AG04450 (cell line): Measurements from ENCODE around the gene GSG1. TPM values are rescaled to one million over a fixed set of nuclear protein-coding genes. Genes with fewer than 3 reads are reported as not detected.

Experiments
- CTCF ChIA-PET: fragments of 300-600, 350-600 bp; formaldehyde crosslinking; extraction: SDS; loops from one replicate; lab custom pipeline; 2022; ENCODE audit warnings: antibody characterized with exemption, inconsistent platforms; lab: Charles Lee
- POLR2A ChIA-PET: fragments of 350-600 bp; formaldehyde crosslinking; extraction: SDS; loops from one replicate; lab custom pipeline; 2021; ENCODE audit warnings: antibody characterized with exemption, inconsistent platforms; lab: Yijun Ruan, JAX
- DNase-seq: peaks from one replicate; pipeline ENCODE4 v3.0.0-alpha.2; 2011; ENCODE audit warnings: low read depth, low spot score
- H3K27ac ChIP-seq: one replicate; pipeline ENCODE4 v1.5.1; 2012; ENCODE audit warnings: low read depth, low read length, control low read depth
- H3K27me3 ChIP-seq: one replicate; pipeline ENCODE4 v1.6.0; 2012; ENCODE audit warnings: low read length; ENCODE audit not compliant: control insufficient read depth, insufficient read depth
- H3K4me3 ChIP-seq: 2 replicates; pipeline ENCODE4 v1.5.1; 2011; ENCODE audit warnings: mild to moderate bottlenecking, low read depth, low read length, control low read depth
- H3K9me3 ChIP-seq: 2 replicates; pipeline ENCODE4 v1.5.1; 2012; ENCODE audit warnings: low read length; ENCODE audit not compliant: control insufficient read depth, insufficient read depth
- polyA plus RNA-seq: library from polyadenylated mRNA; depleted of rRNA; stranded (reverse); fragments of >200 nt; gene quantifications from 2 replicates; pipeline ENCODE4 v1.2.3, GENCODE V29; 2011
- TF ChIP-seq, protein P1 (sequence below): IDR thresholded peaks from 2 replicates; pipeline ENCODE4 v1.5.1; 2011; ENCODE audit warnings: low read depth, low read length, control low read depth, inconsistent platforms

Gene GSG1
- polyA plus RNA-seq, 1 experiment, result 1.6 TPM

DNA sequence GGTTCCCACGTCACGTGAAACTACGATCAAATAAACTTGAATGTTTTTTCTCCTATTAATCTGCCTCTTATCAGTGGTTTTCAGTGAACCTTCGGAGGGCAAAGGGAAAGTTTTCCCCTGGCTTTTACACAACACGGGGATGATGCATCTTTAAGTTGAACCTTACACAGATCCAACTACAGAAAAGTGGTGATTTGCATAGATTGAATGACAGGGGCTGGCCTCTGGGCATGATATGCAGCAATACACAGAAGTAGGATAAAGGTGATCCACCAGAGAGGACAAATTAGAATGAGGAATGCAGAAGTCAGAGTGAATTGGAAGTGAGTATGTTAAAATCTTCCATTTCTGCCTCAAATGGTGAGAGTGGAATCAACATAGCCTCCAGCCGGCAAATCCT, 11.6 kb downstream of the GSG1 start:
- H3K27ac ChIP-seq, result no peak overlapping the region
- ChIA-PET POLR2A (no interaction called here), CTCF (no interaction called here)
- TF ChIP-seq, protein P1, sequence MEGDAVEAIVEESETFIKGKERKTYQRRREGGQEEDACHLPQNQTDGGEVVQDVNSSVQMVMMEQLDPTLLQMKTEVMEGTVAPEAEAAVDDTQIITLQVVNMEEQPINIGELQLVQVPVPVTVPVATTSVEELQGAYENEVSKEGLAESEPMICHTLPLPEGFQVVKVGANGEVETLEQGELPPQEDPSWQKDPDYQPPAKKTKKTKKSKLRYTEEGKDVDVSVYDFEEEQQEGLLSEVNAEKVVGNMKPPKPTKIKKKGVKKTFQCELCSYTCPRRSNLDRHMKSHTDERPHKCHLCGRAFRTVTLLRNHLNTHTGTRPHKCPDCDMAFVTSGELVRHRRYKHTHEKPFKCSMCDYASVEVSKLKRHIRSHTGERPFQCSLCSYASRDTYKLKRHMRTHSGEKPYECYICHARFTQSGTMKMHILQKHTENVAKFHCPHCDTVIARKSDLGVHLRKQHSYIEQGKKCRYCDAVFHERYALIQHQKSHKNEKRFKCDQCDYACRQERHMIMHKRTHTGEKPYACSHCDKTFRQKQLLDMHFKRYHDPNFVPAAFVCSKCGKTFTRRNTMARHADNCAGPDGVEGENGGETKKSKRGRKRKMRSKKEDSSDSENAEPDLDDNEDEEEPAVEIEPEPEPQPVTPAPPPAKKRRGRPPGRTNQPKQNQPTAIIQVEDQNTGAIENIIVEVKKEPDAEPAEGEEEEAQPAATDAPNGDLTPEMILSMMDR, result no peak
- H3K4me3 ChIP-seq, result no peak overlapping the region
- no peaks in the 10 kb centered on the region for H3K9me3 ChIP-seq
- no peak for DNase-seq
- no peaks in the 10 kb centered on the region for H3K27me3 ChIP-seq

DNA sequence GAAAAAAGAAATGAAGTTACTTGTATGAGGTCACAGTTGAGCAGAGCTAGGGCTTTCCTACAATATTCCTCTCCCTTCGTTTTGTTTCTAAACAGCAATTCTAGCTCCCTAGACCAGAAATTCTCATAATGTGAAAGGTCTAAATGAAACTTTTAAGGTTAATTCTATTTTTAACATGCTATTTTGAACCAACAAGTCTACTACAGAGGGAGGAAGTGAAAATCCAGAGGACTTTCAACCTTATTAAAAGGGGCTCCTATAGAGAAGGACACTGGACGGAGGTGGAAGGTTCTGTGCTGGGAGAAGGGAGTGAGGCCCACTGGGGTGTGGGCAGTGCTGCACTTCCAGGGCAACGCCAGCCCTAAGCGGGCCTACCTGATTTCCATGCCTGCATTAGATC, 13.4 kb downstream of the GSG1 start:
- POLR2A ChIA-PET, result no interaction called here
- H3K9me3 ChIP-seq, result no peaks in the 10 kb centered on the region
- no peak overlapping the region for H3K27ac ChIP-seq
- no peak for DNase-seq
- CTCF ChIA-PET, result no interaction called here
- no peaks in the 10 kb centered on the region for H3K27me3 ChIP-seq
- TF ChIP-seq, protein P1, result no peak
- H3K4me3 ChIP-seq, result no peak overlapping the region

DNA sequence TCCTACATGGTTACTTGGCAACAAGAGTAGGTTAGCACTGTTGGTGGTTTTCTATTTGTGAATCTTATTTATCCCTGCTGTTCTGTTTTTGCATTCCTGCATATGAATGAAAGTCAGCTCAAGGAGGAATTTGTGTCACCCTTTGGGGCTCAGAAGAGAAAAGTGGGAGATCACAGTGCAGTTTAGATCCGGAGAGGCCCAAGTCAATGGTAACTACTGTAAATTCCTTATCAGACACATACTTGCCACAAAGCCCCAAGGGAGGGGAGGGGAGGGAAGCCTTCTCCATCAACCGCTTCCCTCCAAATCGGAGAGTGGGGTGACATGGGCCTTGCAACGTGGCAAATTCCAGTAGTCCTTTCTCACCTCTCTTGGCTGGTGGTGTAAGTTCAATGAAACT, 15.0 kb downstream of the GSG1 start:
- Histone ChIP-seq H3K27me3 (no peaks in the 10 kb centered on the region), H3K4me3 (no peak overlapping the region), H3K27ac (no peak overlapping the region), H3K9me3 (no peaks in the 10 kb centered on the region)
- POLR2A ChIA-PET, result no interaction called here
- TF ChIP-seq, protein P1, result no peak
- no peak for DNase-seq
- CTCF ChIA-PET, result interaction anchor here (0.8 to 1.7 kb wide), 3 partner anchors 64 to 123 kb away, joined by 3 to 8 read pairs (median 4); no protein-coding TSS in a partner anchor

DNA sequence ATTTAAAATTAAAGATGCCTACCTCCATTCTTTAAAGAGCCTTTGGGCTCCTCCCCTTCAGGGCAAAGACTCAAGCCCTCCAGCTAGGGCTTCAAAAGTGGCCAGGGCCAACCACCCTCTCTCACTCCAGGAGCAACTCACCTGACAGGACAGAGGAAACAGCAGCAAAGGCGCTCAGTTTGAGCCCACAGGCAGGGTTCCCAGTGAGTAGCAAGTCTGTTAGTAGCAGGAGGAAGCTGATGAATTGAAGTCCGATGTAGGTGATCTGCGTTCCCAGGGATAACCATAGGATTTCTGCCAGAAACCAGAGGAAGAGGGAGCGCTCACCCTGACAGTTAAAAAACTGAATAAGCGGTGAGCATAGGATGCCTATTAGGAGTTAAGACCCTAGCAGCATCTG, 15.7 kb downstream of the GSG1 start:
- Histone ChIP-seq H3K4me3 (no peak overlapping the region), H3K27ac (no peak overlapping the region), H3K27me3 (no peaks in the 10 kb centered on the region), H3K9me3 (no peaks in the 10 kb centered on the region)
- DNase-seq, result no peak
- TF ChIP-seq, protein P1, result no peak
- ChIA-PET POLR2A (no interaction called here), CTCF (interaction anchor here (0.6 to 1.7 kb wide), 5 partner anchors 64 to 168 kb away, joined by 3 to 8 read pairs (median 3); no protein-coding TSS in a partner anchor)

DNA sequence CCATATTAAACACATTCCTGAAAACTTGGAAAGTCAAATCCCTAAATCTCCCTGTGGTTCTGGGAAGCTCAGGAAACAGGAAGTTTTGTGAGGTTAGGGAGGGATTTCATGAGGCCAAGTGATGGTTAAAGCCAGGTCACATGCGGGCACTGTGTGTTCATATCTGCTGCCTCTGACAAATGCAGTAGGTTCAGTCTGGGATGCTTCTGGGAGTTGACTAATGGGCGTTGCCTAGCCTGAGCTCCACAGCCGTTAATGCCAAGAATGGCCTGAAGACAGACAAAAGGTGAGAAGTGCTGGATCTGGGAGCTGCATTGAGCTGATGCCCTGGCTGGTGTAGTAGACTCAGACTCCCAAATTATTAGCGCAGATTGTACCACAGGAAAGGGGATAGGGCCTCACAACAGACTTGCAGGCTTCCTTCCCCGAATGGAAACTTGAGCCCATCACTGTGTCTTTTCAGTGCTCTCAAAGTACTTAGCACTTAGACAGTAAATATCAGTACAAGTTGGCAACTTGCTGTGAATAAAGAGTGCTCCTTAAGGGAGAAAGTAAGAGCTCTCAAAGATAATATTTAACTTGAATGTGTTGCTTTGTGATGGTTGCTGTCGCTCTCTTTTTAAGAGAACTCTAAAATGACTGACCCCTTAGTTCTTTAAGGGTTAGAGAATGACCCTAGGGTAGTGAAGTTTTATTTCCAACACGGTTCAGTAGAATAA, 17.3 kb downstream of the GSG1 start:
- POLR2A ChIA-PET, result interaction anchor here (0.9 kb wide), 1 partner anchor 125 kb away, joined by 3 read pairs; no protein-coding TSS in a partner anchor
- no peaks in the 10 kb centered on the region for H3K27me3 ChIP-seq

More for the DNA sequence above, 17.3 kb downstream of the GSG1 start:
- Histone ChIP-seq H3K4me3 (no peak overlapping the region), H3K9me3 (no peaks in the 10 kb centered on the region), H3K27ac (no peak overlapping the region)
- TF ChIP-seq, protein P1, result no peak
- DNase-seq, result no peak
- CTCF ChIA-PET, result interaction anchor here (1.9 kb wide), 1 partner anchor 126 kb away, joined by 4 read pairs; no protein-coding TSS in a partner anchor
